Suprapubic skin (tissue), 3 donors: ENCODE measurements around the gene VPS13C.

ENCODE experiments used
- POLR2A ChIP-seq, 2 donors: fragments of 450-650 bp; IDR thresholded peaks; one replicate each; pipeline ENCODE4 v1.6.1; 2017; ENCODE audit warnings: antibody characterized with exemption in 2 of 2, mild to moderate bottlenecking in 2 of 2, moderate library complexity in 2 of 2
- TF ChIP-seq, protein P1 (sequence below), 2 donors: fragments of 200-600 bp in 1 of 2; fragments of 450-650 bp in 1 of 2; sonication (generic) in 1 of 2; IDR thresholded peaks; one replicate each; pipeline ENCODE4 v1.5.1; 2016 to 2019; ENCODE audit warnings: antibody characterized with exemption in 2 of 2, mild to moderate bottlenecking in 1 of 2, moderate library complexity in 1 of 2

- TF ChIP-seq, protein P1, sequence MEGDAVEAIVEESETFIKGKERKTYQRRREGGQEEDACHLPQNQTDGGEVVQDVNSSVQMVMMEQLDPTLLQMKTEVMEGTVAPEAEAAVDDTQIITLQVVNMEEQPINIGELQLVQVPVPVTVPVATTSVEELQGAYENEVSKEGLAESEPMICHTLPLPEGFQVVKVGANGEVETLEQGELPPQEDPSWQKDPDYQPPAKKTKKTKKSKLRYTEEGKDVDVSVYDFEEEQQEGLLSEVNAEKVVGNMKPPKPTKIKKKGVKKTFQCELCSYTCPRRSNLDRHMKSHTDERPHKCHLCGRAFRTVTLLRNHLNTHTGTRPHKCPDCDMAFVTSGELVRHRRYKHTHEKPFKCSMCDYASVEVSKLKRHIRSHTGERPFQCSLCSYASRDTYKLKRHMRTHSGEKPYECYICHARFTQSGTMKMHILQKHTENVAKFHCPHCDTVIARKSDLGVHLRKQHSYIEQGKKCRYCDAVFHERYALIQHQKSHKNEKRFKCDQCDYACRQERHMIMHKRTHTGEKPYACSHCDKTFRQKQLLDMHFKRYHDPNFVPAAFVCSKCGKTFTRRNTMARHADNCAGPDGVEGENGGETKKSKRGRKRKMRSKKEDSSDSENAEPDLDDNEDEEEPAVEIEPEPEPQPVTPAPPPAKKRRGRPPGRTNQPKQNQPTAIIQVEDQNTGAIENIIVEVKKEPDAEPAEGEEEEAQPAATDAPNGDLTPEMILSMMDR (IDR thresholded peaks at IDR 0.05): no peak
- no peak for TF ChIP-seq POLR2A (IDR thresholded peaks at IDR 0.05)
Measured at GRCh38 chr15:62099094-62099601, 38.9 kb upstream of the VPS13C start.
